GM12875 (cell line): ENCODE data around the gene ATAD1.
"Not testable (repeated sequence)": the region's sequence is repeated elsewhere in the genome, so short reads cannot be mapped to it uniquely, and the experiment has no call there.

Experiments used
- H3K4me3 ChIP-seq: one replicate; pipeline ENCODE4 v1.5.1; 2011; ENCODE audit warnings: low read depth, low read length, control low read depth
- TF ChIP-seq, protein P1 (sequence below): IDR thresholded peaks from 2 replicates; pipeline ENCODE4 v1.5.1; 2011; ENCODE audit warnings: low read depth, mild to moderate bottlenecking, control low read depth, inconsistent platforms, low read length, moderate library complexity, borderline replicate concordance; ENCODE audit not compliant: insufficient read depth

Gene ATAD1

GRCh38 chr10:87739703-87740102 is 78.3 kb downstream of the ATAD1 start:
- H3K4me3 ChIP-seq: no peak overlapping the region
- TF ChIP-seq, protein P1, sequence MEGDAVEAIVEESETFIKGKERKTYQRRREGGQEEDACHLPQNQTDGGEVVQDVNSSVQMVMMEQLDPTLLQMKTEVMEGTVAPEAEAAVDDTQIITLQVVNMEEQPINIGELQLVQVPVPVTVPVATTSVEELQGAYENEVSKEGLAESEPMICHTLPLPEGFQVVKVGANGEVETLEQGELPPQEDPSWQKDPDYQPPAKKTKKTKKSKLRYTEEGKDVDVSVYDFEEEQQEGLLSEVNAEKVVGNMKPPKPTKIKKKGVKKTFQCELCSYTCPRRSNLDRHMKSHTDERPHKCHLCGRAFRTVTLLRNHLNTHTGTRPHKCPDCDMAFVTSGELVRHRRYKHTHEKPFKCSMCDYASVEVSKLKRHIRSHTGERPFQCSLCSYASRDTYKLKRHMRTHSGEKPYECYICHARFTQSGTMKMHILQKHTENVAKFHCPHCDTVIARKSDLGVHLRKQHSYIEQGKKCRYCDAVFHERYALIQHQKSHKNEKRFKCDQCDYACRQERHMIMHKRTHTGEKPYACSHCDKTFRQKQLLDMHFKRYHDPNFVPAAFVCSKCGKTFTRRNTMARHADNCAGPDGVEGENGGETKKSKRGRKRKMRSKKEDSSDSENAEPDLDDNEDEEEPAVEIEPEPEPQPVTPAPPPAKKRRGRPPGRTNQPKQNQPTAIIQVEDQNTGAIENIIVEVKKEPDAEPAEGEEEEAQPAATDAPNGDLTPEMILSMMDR: no peak

DNA sequence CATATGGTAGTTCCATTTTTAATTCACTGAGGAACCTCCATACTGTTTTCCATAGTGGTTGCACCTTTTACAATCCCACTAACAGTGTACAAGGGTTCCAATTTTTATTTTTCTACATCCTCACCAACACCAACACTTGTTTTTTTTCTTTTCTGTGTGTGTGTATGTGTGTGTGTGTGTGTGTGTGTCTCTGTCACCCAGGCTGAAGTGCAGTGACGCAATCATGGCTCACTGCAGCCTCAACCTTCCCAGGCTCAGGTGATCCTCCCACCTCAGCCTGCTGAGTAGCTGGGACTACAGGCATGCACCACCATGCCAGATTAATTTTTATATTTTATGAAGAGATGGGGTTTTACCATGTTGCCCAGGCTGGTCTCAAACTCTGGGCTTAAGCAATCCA is 79.8 kb downstream of the ATAD1 start:
- not testable (repeated sequence) for H3K4me3 ChIP-seq

DNA sequence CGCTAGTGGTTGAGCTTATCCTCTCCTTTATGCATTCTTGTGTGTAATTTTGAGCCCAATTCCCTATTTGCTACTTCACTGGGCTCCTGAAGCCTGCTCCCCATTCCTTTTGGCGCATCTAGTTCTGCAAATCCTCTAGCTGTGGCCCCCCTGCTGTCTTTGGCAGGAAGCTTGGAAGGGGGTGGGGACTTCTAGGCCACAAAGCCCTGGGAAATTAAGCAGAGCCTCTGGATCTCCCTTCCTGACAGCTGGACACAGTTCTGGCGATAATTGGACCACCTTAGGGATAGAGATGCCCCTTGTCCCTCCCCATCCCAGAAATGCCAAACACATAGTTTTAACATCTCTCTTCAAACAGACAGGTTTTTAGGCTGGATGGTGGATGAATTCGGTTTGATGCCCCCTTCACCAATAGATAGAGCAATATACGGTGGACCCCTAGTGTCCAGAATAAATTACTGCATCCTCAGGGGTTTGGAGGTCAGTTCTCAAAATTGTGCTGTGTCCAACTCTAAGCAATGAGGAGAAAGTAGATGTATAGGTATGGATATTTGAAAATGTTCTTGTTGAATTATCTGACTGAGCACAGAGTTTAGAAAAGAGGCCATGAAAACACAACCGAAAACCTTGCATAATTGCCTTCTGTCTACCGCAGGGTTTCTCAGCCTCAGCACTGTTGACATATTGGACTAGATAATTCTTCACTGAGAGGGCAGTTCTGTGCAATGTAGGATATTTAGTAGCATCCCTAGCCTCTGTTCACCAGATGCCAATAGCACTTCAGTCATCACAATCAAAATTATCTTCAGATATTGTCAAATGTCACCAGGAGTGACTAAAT is 82.8 kb downstream of the ATAD1 start:
- TF ChIP-seq, protein P1: peak; percentile 70
- H3K4me3 ChIP-seq: no peak overlapping the region

DNA sequence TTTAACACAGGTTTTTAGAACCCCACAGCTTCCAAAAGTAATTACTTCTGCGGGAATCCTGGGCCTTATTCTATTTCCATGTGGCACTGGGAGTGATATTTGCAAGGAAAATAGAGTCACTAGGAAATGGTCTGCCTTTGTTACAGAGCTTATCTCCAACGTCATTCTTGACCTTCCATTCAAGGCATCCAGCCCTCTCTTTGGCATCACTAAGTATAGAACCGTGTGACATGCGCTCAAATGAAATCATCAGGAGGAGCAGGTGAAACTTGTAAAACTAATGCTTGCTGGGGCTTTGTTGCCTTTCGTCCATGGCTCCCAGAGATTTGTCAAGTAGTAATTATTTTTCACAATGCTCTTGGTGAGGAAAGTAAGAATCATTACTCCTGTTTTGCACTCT is 84.9 kb downstream of the ATAD1 start:
- no peak overlapping the region for H3K4me3 ChIP-seq
- TF ChIP-seq, protein P1: no peak

GRCh38 chr10:87729940-87730339 is 88.1 kb downstream of the ATAD1 start:
- TF ChIP-seq, protein P1: no peak
- no peak overlapping the region for H3K4me3 ChIP-seq

DNA sequence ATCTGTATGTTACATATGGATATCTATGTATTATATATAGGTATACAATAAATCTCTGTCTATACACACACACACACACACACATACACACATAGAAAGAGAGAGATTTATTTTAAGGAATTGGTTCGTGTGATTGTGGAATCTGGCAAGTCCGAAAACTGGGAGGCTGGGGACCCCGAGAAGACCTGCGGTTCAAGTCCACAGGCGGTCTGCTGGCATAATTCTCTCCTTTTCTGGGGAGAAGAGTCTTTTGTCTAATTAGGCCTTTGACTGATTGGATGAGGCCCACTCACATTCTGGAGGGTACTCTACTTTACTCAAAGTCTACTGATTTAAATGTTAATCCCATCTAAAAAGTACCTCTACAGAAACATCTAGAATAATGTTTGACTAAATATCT is 93.2 kb downstream of the ATAD1 start:
- no peak overlapping the region for H3K4me3 ChIP-seq
- TF ChIP-seq, protein P1: no peak

DNA sequence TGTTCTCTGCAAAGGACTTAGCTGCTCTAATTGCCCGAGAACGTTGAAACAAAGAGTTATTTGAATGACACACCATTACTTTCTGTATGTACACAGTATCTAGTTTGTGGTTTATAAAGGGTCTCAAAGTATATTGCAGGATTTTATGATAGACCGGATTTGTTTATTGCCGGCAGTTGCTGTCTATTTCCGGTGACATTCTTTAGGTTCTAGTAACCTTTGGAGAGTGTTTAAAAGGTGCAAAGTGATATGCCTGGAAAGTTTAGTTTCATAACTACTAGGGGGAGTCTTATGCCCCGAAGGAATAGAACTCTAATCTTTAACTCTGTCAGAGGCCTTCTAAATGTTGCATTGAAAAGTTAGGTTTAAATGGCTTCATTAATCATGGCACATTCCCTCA is 94.5 kb downstream of the ATAD1 start:
- TF ChIP-seq, protein P1: no peak
- H3K4me3 ChIP-seq: no peak overlapping the region

- TF ChIP-seq, protein P1: no peak
- no peak overlapping the region for H3K4me3 ChIP-seq
Observed at GRCh38 chr10:87722716-87723115, 95.3 kb downstream of the ATAD1 start.
